HG02970 (cell line): ENCODE data around the gene WDR31.
A peak's percentile ranks its signal among the peaks of the same experiment; 100 is the strongest.
"Not testable (repeated sequence)": the region's sequence is repeated elsewhere in the genome, so short reads cannot be mapped to it uniquely, and the experiment has no call there.

Experiments used
- ATAC-seq: cut with Tn5 transposase; IDR thresholded peaks from one replicate; pipeline ENCODE4 v1.9.1; 2021; ENCODE audit warnings: mild to moderate bottlenecking, moderate library complexity, moderate number of reproducible peaks; ENCODE audit not compliant: unreplicated experiment, low FRiP score

The WDR31 gene

DNA sequence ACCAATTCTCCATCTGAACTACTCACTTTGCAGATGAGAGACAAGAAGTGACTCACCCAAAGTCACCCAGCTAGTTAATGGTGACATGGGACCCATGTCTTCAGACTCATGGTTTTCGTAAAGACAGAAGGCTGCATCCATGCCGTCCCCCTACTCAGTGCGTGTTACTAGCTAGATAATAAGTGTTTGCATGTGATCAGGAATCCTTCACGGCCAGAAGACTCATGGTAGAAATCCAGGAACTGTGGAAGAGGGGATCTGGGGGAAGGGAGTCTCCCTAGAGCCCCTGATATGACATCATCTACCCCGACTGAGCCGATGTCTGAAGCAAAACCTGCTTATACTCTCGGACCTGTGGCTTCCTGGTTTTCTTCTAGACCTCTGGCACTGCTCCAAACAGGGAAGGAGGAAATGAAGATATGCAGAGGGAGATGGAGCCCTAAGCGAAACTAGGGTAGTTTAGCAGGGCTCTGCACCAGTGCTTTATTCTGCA is 40.2 kb downstream of the WDR31 start:
- no peak for ATAC-seq

GRCh38 chr9:113298924-113299770 is 40.9 kb downstream of the WDR31 start:
- ATAC-seq, result no peak

DNA sequence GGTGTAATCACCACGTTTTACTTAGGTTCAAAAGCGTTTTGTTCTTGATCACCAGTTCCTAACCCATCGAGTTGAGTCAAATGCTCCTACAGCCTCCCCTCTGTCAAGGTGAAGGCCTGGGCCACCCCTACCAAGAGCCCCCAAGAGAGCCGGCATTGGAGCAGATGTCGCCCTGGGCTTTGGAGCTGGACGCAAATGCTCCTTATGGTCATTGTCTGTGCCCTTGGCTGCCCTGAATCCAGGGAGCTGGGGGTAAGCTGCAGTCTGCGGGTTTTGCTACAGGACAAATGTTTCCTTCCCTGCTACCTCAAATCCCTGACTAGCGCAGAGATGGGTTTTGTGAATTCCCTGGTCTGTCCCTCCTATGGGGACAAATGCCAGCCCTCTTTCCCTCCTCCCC is 41.8 kb downstream of the WDR31 start:
- no peak for ATAC-seq

GRCh38 chr9:113296796-113297558 is 43.1 kb downstream of the WDR31 start:
- no peak for ATAC-seq

- ATAC-seq, result not testable (repeated sequence)
These were observed 43.8 kb downstream of the WDR31 start for GRCh38 chr9:113296247-113296646.

GRCh38 chr9:113293285-113293878 is 46.7 kb downstream of the WDR31 start:
- no peak for ATAC-seq

DNA sequence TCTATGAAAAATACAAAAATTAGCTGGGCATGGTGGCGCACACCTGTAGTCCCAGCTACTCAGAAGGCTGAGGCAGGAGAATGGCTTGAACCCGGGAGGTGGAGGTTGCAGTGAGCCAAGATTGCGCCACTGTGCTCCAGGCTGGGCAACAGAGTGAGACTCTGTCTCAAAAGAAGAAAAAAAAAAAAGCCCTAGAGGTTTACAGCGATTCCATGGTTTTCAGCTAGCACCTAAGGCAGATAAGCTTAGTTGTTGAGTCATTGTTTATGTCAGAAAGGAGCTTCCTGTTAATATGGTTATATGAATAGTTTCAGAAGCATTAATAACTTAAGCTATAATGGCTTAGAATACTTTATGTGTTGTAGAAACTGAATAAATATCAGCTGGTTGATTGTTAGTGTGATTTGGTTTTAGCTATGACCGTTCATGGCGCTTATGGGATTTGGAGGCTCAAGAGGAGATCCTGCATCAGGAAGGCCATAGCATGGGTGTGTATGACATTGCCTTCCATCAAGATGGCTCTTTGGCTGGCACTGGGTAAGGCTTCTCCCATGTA is 49.9 kb downstream of the WDR31 start:
- ATAC-seq, result no peak

DNA sequence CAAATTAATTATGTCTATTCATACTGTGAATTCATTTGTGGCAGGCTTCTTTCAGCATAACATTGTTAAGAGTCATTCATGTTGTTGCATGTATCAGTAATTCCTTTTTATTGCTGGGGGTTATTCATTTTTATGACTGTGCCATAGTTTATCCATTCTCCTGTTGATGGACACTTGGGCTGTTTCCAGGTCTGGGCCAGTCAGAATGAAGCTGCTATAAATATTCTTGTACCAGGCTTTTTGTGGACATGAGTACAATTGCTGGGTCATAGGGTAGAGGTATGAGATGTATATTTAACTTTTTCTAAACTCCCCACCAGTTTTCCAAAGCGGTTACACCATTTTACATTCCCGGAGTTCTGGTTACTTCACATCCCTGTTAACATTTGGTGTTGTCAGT is 51.0 kb downstream of the WDR31 start:
- ATAC-seq, result no peak

- no peak for ATAC-seq
These were observed 58.7 kb downstream of the WDR31 start for GRCh38 chr9:113281356-113281755.

DNA sequence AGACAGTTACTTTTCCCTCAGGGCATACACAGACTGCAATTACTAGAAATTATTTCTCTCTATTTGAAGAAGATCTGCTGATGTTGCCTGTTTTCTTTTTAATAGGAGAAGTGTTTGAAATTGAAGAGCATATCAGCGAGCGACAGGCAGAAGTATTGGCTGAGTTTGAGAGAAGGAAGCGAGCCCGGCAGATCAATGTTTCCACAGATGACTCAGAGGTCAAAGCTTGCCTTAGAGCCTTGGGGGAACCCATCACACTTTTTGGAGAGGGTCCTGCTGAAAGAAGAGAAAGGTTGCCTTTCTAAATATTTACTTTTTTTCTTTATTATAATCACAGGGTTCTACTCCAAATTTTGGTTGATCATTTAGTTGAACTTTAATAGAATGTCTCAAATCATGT is 61.2 kb downstream of the WDR31 start:
- no peak for ATAC-seq

DNA sequence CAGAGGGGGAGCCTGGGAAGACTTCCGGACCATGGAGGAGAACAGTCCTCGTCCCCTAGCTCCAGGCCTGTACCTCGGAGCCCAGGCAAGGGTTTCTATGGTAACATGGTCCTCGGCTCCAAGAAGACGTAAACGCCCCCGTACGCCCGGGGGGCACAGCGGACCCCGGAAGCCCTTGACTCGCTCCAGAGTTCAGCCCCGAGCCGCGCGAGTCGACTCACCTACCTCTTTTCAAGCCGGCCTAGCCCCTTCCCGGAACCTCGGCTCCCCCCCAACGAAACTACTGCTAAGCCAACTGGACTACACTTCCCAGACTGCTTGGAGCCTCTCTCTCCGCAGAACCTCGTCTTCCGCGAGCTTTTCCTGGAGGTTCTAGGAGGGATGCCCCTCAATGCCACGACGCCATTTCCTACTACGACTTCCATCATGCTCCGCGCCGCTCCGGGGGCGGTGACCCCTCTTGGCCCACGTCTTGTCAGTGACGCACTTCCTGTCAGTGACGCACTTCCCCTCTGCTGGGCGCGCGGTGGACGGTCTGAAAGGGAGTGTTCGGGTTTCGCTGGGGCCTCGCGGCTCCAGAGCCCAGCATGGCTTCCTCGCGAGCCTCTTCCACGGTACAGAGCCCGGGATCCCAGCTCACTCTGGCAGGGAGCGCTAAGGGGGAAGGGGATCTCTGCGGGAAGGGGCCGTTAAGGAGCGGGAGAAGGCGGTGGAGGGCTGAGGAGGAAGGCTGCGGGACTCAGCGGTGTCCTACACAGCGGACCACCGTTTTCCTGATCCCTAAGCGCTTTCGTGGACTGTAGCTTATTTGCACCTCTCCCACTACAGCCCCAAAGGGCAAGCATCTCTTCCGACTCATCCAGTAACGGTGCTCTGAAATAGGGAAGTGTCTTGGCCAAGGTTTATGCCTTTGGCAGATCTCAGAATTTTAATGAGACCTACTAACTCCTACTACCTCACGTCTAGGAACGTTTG is 64.6 kb downstream of the WDR31 start, which contains the start of the genes CDC26 and PRPF4:
TSS of gene CDC26 (minus strand) at position 416 of the 975 bp plus-strand sequence. CDS start 3,065 bp downstream, outside the sequence.
TSS of gene PRPF4 (plus strand) at position 502 of the 975 bp plus-strand sequence. CDS start at position 588, 86 bp downstream.
- ATAC-seq, result peak; percentile 98

DNA sequence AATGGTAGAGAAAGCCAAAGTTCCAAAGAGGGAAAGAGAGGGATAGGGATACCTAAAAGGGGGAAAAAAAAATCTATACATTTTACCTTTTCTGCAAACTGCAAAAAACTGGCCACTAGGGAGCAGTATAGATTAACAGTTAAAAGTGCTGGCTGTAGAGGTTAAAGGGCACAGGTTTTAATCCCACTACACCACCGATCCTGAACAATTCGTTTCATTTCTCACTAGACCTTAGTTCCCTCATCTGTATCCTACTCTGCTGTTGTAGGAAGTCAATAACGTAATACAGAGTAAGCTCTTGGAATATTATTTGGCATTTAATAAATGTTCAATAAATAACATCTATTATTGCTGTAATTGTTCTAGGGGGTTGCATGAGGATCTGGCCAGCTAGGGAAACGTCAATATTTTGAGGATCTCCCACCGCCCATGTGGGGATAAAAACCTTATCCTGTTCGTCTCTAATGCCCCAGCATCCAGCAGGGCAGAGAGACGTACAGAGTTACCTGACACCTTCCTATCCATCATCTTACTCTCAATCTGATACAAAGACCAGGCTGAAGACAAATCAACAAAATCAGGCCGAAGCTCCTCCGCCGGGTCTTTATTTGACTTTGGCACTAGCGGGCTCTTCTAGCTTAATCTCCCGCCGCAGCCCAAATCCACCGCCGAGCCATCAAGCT is 65.5 kb downstream of the WDR31 start:
- peak; percentile 5 for ATAC-seq

DNA sequence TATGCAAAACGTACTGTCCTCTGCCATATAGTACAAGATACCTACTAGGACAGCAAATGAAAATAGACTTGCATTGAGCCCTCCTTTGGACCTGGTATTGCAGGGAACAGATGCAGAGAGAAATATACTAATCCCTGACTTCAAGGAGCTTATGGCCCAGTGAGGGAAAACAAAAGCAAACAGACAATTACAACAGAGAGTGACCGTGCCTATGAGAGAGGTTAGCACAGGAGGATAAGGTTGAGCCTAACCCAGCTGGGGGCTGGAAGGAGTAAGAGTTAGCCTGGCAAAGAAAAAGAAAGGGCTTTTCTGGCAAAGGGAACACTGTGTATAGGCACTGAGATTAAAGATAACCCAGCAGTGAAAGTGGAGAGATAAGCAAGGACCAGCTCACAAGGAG is 70.2 kb downstream of the WDR31 start:
- no peak for ATAC-seq

- no peak for ATAC-seq
These were observed 70.7 kb downstream of the WDR31 start for GRCh38 chr9:113269355-113269754.

GRCh38 chr9:113267911-113268566 is 72.0 kb downstream of the WDR31 start:
- ATAC-seq, result no peak

DNA sequence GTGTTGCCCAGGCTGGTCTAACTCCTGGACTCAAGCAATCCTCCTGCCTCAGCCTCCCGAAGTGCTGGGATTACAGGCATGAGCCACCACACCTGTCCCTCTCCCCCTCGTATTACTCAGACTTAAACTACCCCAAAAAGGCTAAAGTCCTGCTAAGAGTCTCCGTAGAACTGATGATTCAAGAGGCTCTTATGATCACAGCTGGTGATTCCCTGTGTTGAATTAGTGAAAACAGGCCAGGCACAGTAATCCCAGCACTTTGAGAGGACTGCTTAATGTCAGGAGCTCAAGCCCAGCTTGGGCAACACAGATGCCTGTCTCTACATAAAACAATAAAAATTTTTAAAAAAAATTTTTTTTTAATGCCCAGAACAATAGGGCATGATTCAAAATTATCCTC is 73.9 kb downstream of the WDR31 start:
- no peak for ATAC-seq
